HUES64 (cell line): Measurements from ENCODE around the gene LSM3.

Experiments used
- H3K27ac ChIP-seq: 2 replicates; pipeline ENCODE4 v1.7.0; 2013; ENCODE audit warnings: low read depth, low read length, inconsistent platforms
- H3K27me3 ChIP-seq: 2 replicates; pipeline ENCODE4 v1.6.1; 2013; ENCODE audit warnings: mild to moderate bottlenecking, low read length; ENCODE audit not compliant: insufficient read depth
- H3K36me3 ChIP-seq: 2 replicates; pipeline ENCODE4 v1.6.1; 2013; ENCODE audit warnings: mild to moderate bottlenecking, low read length; ENCODE audit not compliant: insufficient read depth
- H3K4me1 ChIP-seq: 2 replicates; pipeline ENCODE4 v1.6.1; 2013; ENCODE audit warnings: mild to moderate bottlenecking, low read length, moderate library complexity; ENCODE audit not compliant: insufficient read depth
- H3K4me3 ChIP-seq: 2 replicates; pipeline ENCODE4 v1.5.1; 2013; ENCODE audit warnings: mild to moderate bottlenecking, low read length, moderate library complexity
- H3K9ac ChIP-seq: 2 replicates; pipeline ENCODE4 v1.6.1; 2013; ENCODE audit warnings: mild to moderate bottlenecking, low read depth, low read length
- H3K9me3 ChIP-seq: 2 replicates; pipeline ENCODE4 v1.6.1; 2013; ENCODE audit warnings: low read depth, low read length; ENCODE audit not compliant: insufficient read depth
- WGBS: fragments of 150-250, 120-280 bp; methylation state at CpG from one replicate; pipeline ENCODE4 v1.1.7; 2013; ENCODE audit warnings: missing lambda C conversion rate; 5-methylcytosine and 5-hydroxymethylcytosine counted together

The LSM3 gene

DNA sequence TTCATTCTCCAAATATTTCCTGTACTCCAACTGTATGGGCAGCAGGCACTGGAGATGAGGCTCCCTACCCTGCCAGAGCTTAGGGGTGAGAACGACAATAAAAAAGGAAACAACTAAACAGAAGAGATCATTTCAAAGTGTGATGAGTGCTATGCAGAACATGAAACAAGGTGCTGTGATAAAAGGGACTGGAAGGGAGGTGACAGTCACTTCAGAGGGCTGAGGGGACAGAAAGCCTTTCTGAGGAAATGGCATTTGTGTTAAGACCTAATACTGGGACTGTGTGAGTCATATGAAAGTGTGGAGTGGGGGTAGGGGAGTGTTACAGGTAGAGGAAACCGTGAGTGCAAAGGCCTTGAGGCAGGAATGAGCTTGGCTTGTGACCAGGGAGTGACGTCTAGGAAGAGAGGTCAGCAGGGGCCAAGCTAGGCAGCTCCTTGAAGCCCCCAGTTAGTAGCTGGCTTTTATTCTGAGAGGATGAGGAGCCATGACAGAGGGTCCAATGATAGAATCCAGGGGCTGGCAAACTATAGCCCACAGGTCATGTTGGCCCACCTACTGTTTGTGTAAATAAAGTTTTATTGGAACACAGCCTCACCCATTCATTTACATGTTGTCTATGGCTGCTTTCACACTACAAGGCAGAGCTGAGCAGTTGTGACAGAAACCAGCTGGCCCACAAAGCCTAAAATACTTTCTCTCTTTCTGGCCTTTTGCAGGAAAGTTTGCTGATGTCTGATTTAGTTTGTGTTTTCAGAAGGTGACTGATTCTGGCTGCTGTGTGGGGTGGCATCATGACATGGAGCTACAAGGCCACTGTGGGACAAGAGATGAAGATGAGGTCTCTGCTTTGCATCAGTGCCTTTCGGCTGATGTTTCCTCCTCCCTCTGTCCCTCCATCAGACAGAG is 56.6 kb downstream of the LSM3 start:
- Histone ChIP-seq H3K4me3 (no peak overlapping the region), H3K27ac (no peak overlapping the region), H3K36me3 (no peaks in the 10 kb centered on the region), H3K9me3 (no peaks in the 10 kb centered on the region; the same call in 1 of the 2 replicates), H3K9ac (no peak overlapping the region), H3K27me3 (no peaks in the 10 kb centered on the region), H3K4me1 (no peaks in the 10 kb centered on the region)
- WGBS: 67% methylated on average over 4 of the region's 4 CpGs

- Histone ChIP-seq H3K4me1 (no peaks in the 10 kb centered on the region), H3K9me3 (no peaks in the 10 kb centered on the region; the same call in 1 of the 2 replicates), H3K4me3 (no peak overlapping the region), H3K27me3 (no peaks in the 10 kb centered on the region), H3K9ac (no peak overlapping the region), H3K36me3 (no peaks in the 10 kb centered on the region), H3K27ac (no peak overlapping the region)
- WGBS: 93% methylated on average over 8 of the region's 8 CpGs
These were observed 57.3 kb downstream of the LSM3 start for GRCh38 chr3:14235912-14236295.

DNA sequence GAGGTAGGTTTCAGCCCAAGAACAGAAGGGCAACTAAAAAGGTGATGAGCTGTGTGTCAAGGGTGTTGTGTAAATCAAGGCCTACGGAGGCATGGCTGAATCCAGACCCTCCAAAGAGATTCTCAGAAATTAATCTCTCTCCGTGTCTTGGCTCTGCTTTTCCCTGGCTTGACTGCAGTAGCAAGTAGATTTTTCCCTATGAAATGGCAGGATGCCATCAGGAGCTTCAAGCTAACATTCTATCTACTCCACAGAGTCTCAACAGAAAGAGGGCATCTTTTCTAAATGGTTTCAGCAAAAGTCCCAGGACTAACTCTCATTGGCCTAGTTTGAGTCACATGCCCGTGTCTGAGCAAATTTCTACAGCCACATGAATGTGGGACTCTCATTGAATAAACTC is 58.3 kb downstream of the LSM3 start:
- WGBS: 93% methylated on average over 3 of the region's 3 CpGs

DNA sequence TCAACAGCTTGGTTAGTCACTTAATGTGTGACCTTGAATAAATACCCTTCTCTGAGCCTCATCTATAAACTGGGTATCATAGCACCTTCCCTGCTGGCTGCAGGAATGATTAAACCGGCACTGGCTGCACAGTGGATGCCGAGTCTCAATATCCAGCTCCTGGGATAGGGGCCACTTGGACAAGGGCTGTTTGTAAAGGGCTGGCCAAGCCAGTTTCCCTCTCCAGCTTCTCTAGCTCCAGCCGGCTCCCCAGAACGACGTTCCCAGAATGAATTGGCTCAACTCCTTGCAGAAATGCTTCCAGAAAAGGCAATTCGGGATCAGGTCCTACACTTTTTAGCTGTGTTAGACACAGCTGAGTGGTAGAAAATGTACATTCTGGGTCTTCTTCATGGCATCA is 58.8 kb downstream of the LSM3 start:
- Histone ChIP-seq H3K27ac (no peak overlapping the region), H3K9ac (no peak overlapping the region), H3K4me1 (no peaks in the 10 kb centered on the region), H3K9me3 (no peaks in the 10 kb centered on the region; the same call in 1 of the 2 replicates), H3K36me3 (no peaks in the 10 kb centered on the region), H3K27me3 (no peaks in the 10 kb centered on the region), H3K4me3 (no peak overlapping the region)
- WGBS: 93% methylated on average over 6 of the region's 6 CpGs

More for the DNA sequence above, 58.3 kb downstream of the LSM3 start:
- Histone ChIP-seq H3K27me3 (no peaks in the 10 kb centered on the region), H3K36me3 (no peaks in the 10 kb centered on the region), H3K9ac (no peak overlapping the region), H3K4me1 (no peaks in the 10 kb centered on the region), H3K9me3 (no peaks in the 10 kb centered on the region; the same call in 1 of the 2 replicates), H3K4me3 (no peak overlapping the region), H3K27ac (no peak overlapping the region)

DNA sequence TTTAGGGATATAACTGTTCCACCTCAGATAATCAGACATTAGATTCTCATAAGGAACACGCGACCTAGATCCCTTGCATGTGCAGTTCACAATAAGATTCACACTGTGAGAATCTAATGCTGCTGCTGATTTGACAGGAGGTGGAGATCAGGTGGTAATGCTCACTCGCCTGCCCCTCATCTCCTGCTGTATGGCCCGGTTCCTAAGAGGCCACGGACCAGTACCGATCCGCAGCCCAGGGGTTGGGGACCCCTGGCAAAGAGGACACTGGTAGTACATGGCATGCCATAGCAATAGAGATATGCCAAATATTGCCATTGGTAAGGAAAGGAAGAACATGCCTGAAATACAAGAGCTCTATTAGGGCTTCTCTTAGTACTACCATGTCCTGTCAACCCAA is 59.7 kb downstream of the LSM3 start:
- H3K36me3 ChIP-seq: no peaks in the 10 kb centered on the region
- no peak overlapping the region for H3K4me3 ChIP-seq
- H3K9me3 ChIP-seq: no peaks in the 10 kb centered on the region; the same call in 1 of the 2 replicates
- H3K27me3 ChIP-seq: no peaks in the 10 kb centered on the region
- no peak overlapping the region for H3K9ac ChIP-seq
- H3K27ac ChIP-seq: no peak overlapping the region
- WGBS: 95% methylated on average over 7 of the region's 7 CpGs
- H3K4me1 ChIP-seq: no peaks in the 10 kb centered on the region

GRCh38 chr3:14238930-14239329 is 60.3 kb downstream of the LSM3 start:
- no peaks in the 10 kb centered on the region for H3K9me3 ChIP-seq

DNA sequence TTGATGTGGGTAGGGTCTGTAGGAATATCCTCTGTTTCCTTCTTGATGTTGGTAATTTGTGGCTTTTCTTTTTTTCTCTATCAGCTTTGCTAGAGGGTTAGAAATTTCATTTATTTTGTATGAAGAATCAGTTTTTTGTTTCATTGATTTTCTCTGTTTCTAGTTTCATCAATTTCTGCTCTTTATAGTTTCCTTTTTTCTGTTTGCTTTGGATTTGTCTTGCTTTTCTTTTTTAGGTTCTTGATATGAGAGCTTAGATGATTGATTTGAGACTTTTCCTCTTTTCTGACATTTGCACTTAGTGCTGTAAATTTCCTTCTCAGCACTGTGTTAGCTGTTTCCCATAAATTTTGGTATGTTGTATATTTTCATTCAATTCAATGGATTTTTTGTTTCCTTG is 61.3 kb downstream of the LSM3 start:
- no peak overlapping the region for H3K27ac ChIP-seq
- no peaks in the 10 kb centered on the region for H3K9me3 ChIP-seq
- no peak overlapping the region for H3K9ac ChIP-seq
- no peak overlapping the region for H3K4me3 ChIP-seq
- H3K4me1 ChIP-seq: no peaks in the 10 kb centered on the region
- H3K27me3 ChIP-seq: no peaks in the 10 kb centered on the region
- H3K36me3 ChIP-seq: no peaks in the 10 kb centered on the region

More at GRCh38 chr3:14238930-14239329, 60.3 kb downstream of the LSM3 start:
- Histone ChIP-seq H3K9ac (no peak overlapping the region), H3K4me3 (no peak overlapping the region), H3K27ac (no peak overlapping the region), H3K4me1 (no peaks in the 10 kb centered on the region), H3K36me3 (no peaks in the 10 kb centered on the region), H3K27me3 (no peaks in the 10 kb centered on the region)

- no peak overlapping the region for H3K27ac ChIP-seq
- H3K9me3 ChIP-seq: no peaks in the 10 kb centered on the region
- WGBS: 91% methylated on average over 3 of the region's 4 CpGs
- H3K4me1 ChIP-seq: no peaks in the 10 kb centered on the region
- no peaks in the 10 kb centered on the region for H3K36me3 ChIP-seq
- H3K27me3 ChIP-seq: no peaks in the 10 kb centered on the region
- no peak overlapping the region for H3K9ac ChIP-seq
- H3K4me3 ChIP-seq: no peak overlapping the region
These were observed 61.7 kb downstream of the LSM3 start for GRCh38 chr3:14240366-14240765.

DNA sequence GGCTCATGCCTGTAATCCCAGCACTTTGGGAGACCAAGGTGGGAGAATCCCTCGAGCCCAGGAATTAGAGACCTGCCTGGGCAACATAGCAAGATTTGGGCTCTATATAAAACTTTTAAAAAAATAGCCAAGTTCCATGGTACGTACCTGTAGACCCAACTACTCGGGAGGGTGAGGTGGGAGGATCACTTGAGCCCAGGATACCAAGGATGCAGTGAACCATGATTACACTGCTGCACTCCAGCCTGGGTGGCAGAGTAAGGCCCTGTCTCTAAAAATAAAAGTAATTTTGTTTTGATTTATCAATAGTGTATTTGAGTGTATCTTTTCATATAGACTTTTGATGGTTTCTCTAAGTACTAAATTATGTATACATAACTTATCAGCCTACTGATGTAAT is 63.1 kb downstream of the LSM3 start:
- Histone ChIP-seq H3K27ac (no peak overlapping the region), H3K4me1 (no peaks in the 10 kb centered on the region), H3K4me3 (no peak overlapping the region), H3K9me3 (no peaks in the 10 kb centered on the region), H3K9ac (no peak overlapping the region), H3K27me3 (no peaks in the 10 kb centered on the region), H3K36me3 (no peaks in the 10 kb centered on the region)
- WGBS: 90% methylated on average over 3 of the region's 3 CpGs

GRCh38 chr3:14242490-14243311 is 64.1 kb downstream of the LSM3 start:
- Histone ChIP-seq H3K27ac (no peak overlapping the region), H3K9me3 (no peaks in the 10 kb centered on the region), H3K4me3 (no peak overlapping the region), H3K9ac (no peak overlapping the region), H3K4me1 (no peaks in the 10 kb centered on the region), H3K27me3 (no peaks in the 10 kb centered on the region), H3K36me3 (no peaks in the 10 kb centered on the region)
- WGBS: 91% methylated on average over 12 of the region's 12 CpGs

DNA sequence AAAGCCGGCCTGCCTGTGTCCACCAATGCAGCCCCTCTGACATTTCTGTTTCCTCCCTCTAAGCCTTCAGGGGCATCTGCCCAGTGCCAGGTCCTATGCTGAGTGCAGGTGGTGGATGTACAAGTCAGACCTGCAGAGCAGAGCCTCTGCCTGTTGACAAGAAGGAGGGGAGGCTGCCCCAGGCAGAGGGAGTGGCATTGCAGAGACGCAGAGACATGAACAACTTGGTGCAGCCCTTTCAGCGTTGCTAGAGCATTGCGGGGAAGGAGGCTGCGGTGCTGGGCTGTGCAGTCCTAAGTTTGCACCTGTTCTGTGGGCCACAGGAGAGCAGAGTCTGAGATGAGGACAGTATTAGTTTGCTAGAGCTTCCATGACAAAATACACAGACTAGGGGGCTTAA is 65.2 kb downstream of the LSM3 start:
- Histone ChIP-seq H3K4me1 (no peaks in the 10 kb centered on the region), H3K9ac (no peak overlapping the region), H3K36me3 (no peaks in the 10 kb centered on the region), H3K27ac (no peak overlapping the region), H3K9me3 (no peaks in the 10 kb centered on the region), H3K4me3 (no peak overlapping the region), H3K27me3 (no peaks in the 10 kb centered on the region)
- WGBS: 96% methylated on average over 5 of the region's 5 CpGs
